Smooth muscle cell (in vitro differentiated cells): ENCODE results near the gene ME2. TPM values are rescaled to one million over a fixed set of nuclear protein-coding genes. Genes with fewer than 3 reads are reported as not detected.
A peak's percentile ranks its signal among the peaks of the same experiment; 100 is the strongest.

Experiments
- DNase-seq: peaks from one replicate; lab custom pipeline; 2025; ENCODE audit not compliant: unreplicated experiment; lab: John Stamatoyannopoulos, UW
- H2AFZ ChIP-seq: fragments of 200-600 bp; sonication (generic); 2 replicates; pipeline ENCODE4 v1.6.0; 2016; ENCODE audit warnings: antibody characterized with exemption, low read depth, mild to moderate bottlenecking
- H3F3A ChIP-seq: fragments of 200-600 bp; sonication (generic); 2 replicates; pipeline ENCODE4 v1.6.0; 2017; ENCODE audit warnings: antibody characterized with exemption, low read depth
- H3K27ac ChIP-seq: fragments of 200-600 bp; sonication (generic); 2 replicates; pipeline ENCODE4 v1.5.1; 2016; ENCODE audit warnings: low read depth, mild to moderate bottlenecking
- H3K27me3 ChIP-seq: fragments of 200-600 bp; sonication (generic); 2 replicates; pipeline ENCODE4 v1.6.1; 2016; ENCODE audit warnings: low read depth, mild to moderate bottlenecking
- H3K36me3 ChIP-seq: fragments of 200-600 bp; sonication (generic); 2 replicates; pipeline ENCODE4 v1.5.1; 2016; ENCODE audit warnings: low read depth
- H3K4me1 ChIP-seq: fragments of 200-600 bp; sonication (generic); 2 replicates; pipeline ENCODE4 v1.5.1; 2016; ENCODE audit warnings: low read depth
- H3K4me2 ChIP-seq: fragments of 200-600 bp; sonication (generic); 2 replicates; pipeline ENCODE4 v1.6.0; 2016; ENCODE audit warnings: mild to moderate bottlenecking
- H3K4me3 ChIP-seq: fragments of 200-600 bp; sonication (generic); 2 replicates; pipeline ENCODE4 v1.5.1; 2016; ENCODE audit warnings: mild to moderate bottlenecking
- H3K79me2 ChIP-seq: fragments of 200-600 bp; sonication (generic); 2 replicates; pipeline ENCODE4 v1.6.0; 2016; ENCODE audit warnings: low read depth, mild to moderate bottlenecking
- H3K9ac ChIP-seq: fragments of 200-600 bp; sonication (generic); 2 replicates; pipeline ENCODE4 v1.6.0; 2016; ENCODE audit warnings: low read depth
- H3K9me3 ChIP-seq: fragments of 200-600 bp; sonication (generic); replicated peaks from 2 replicates; pipeline ENCODE4 v1.5.1; 2016; ENCODE audit warnings: low read depth
- H4K20me1 ChIP-seq: fragments of 200-600 bp; sonication (generic); 2 replicates; pipeline ENCODE4 v1.6.0; 2016; ENCODE audit warnings: low read depth
- WGBS: methylation state at CpG from one replicate; pipeline ENCODE4 v1.1.7; 2016; ENCODE audit warnings: low lambda C conversion rate; 5-methylcytosine and 5-hydroxymethylcytosine counted together
- polyA plus RNA-seq: library from polyadenylated mRNA; unstranded; fragments of >200 nt; fragmentation: Nextera tagmentation; extraction: Ambion mirVana; gene quantifications from 2 replicates; pipeline ENCODE4 v1.2.1, GENCODE V29; 2016
- total RNA-seq: library from RNA; depleted of rRNA; stranded (reverse); fragments of >200 nt; gene quantifications from 2 replicates; pipeline ENCODE4 v1.2.3, GENCODE V29; 2014
- TF ChIP-seq, protein P1 (sequence below): fragments of 200-600 bp; sonication (generic); IDR thresholded peaks from 2 replicates; pipeline ENCODE4 v1.5.1; 2017; ENCODE audit warnings: borderline replicate concordance, mild to moderate bottlenecking, antibody characterized with exemption; ENCODE audit not compliant: insufficient read depth, poor library complexity, severe bottlenecking

Gene ME2
- total and polyA plus RNA-seq, 2 experiments from 2014 or later = 20.2 to 47.9 TPM

- TF ChIP-seq, protein P1, sequence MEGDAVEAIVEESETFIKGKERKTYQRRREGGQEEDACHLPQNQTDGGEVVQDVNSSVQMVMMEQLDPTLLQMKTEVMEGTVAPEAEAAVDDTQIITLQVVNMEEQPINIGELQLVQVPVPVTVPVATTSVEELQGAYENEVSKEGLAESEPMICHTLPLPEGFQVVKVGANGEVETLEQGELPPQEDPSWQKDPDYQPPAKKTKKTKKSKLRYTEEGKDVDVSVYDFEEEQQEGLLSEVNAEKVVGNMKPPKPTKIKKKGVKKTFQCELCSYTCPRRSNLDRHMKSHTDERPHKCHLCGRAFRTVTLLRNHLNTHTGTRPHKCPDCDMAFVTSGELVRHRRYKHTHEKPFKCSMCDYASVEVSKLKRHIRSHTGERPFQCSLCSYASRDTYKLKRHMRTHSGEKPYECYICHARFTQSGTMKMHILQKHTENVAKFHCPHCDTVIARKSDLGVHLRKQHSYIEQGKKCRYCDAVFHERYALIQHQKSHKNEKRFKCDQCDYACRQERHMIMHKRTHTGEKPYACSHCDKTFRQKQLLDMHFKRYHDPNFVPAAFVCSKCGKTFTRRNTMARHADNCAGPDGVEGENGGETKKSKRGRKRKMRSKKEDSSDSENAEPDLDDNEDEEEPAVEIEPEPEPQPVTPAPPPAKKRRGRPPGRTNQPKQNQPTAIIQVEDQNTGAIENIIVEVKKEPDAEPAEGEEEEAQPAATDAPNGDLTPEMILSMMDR = no peak
- WGBS = 96% methylated on average over 1 of the region's 1 CpG
Observed at GRCh38 chr18:50861617-50862016, 17.3 kb upstream of the ME2 start.

GRCh38 chr18:50862401-50862800, 16.5 kb upstream of the ME2 start:
- WGBS = 88% methylated on average over 2 of the region's 2 CpGs

More at GRCh38 chr18:50861617-50862016, 17.3 kb upstream of the ME2 start:
- Histone ChIP-seq H4K20me1 (no peaks in the 10 kb centered on the region), H3K9ac (no peak overlapping the region), H3K4me2 (no peak overlapping the region), H3K36me3 (no peaks in the 10 kb centered on the region), H3K4me3 (no peak overlapping the region), H3K4me1 (no peaks in the 10 kb centered on the region), H3K79me2 (no peaks in the 10 kb centered on the region), H2AFZ (no peak overlapping the region), H3K27ac (no peak overlapping the region), H3F3A (no peaks in the 10 kb centered on the region), H3K27me3 (no peaks in the 10 kb centered on the region), H3K9me3 (no peaks in the 10 kb centered on the region)
- DNase-seq = no peak

GRCh38 chr18:50863840-50864375, 15.0 kb upstream of the ME2 start:
- Histone ChIP-seq H3K9ac (no peak overlapping the region), H3K27me3 (no peaks in the 10 kb centered on the region), H3K9me3 (no peaks in the 10 kb centered on the region), H3K4me1 (no peaks in the 10 kb centered on the region), H3K4me3 (no peak overlapping the region), H3K79me2 (no peaks in the 10 kb centered on the region), H3K4me2 (no peak overlapping the region), H3K36me3 (no peaks in the 10 kb centered on the region), H2AFZ (no peak overlapping the region), H4K20me1 (no peaks in the 10 kb centered on the region), H3F3A (no peaks in the 10 kb centered on the region), H3K27ac (no peak overlapping the region)
- DNase-seq = no peak
- WGBS = 71% methylated on average over 4 of the region's 4 CpGs
- TF ChIP-seq, protein P1 = no peak

More at GRCh38 chr18:50862401-50862800, 16.5 kb upstream of the ME2 start:
- no peaks in the 10 kb centered on the region for H4K20me1 ChIP-seq
- no peaks in the 10 kb centered on the region for H3K79me2 ChIP-seq
- no peaks in the 10 kb centered on the region for H3K4me1 ChIP-seq
- no peak for DNase-seq
- no peak overlapping the region for H3K9ac ChIP-seq
- H3K27me3 ChIP-seq = no peaks in the 10 kb centered on the region
- H3F3A ChIP-seq = no peaks in the 10 kb centered on the region
- no peak overlapping the region for H3K4me2 ChIP-seq
- no peaks in the 10 kb centered on the region for H3K9me3 ChIP-seq
- H3K27ac ChIP-seq = no peak overlapping the region
- no peaks in the 10 kb centered on the region for H3K36me3 ChIP-seq
- no peak overlapping the region for H3K4me3 ChIP-seq
- H2AFZ ChIP-seq = no peak overlapping the region
- TF ChIP-seq, protein P1 = no peak

DNA sequence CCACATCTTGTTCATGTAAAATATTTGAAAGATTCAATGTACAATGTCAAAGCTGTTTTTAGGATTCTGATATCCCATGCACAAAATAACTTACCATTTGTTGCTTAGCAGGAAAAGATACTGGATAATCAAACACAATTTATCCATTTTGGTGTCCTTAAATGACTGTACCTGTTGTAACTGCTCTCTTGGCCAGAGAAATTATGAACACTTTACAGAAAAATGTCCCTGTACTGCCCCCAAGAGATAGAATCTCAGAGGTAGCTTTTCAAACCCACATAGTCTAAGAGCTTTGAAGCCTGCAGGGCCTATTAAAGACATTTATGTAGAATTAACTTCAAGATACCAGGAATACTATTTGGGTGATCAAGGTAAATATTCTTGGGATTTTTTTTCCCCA, 12.2 kb upstream of the ME2 start:
- Histone ChIP-seq H3K9me3 (no peaks in the 10 kb centered on the region), H3K4me3 (no peak overlapping the region), H3K79me2 (no peaks in the 10 kb centered on the region), H3K9ac (no peak overlapping the region), H3K4me2 (no peak overlapping the region), H3K27me3 (no peaks in the 10 kb centered on the region), H2AFZ (no peak overlapping the region), H3F3A (no peaks in the 10 kb centered on the region), H3K4me1 (peaks cover 3% of the 10 kb centered on the region), H4K20me1 (no peaks in the 10 kb centered on the region), H3K27ac (no peak overlapping the region), H3K36me3 (no peaks in the 10 kb centered on the region)
- DNase-seq = no peak
- TF ChIP-seq, protein P1 = peak; percentile 10
